ENCODE measurements around the gene DCST2. TPM values are rescaled to one million over a fixed set of nuclear protein-coding genes. Genes with fewer than 3 reads are reported as not detected.

The DCST2 gene
- polyA plus RNA-seq, 2 of the 4 experiments (the other 2 are of a cell fraction) = 0.23 to 1.0 TPM

DNA sequence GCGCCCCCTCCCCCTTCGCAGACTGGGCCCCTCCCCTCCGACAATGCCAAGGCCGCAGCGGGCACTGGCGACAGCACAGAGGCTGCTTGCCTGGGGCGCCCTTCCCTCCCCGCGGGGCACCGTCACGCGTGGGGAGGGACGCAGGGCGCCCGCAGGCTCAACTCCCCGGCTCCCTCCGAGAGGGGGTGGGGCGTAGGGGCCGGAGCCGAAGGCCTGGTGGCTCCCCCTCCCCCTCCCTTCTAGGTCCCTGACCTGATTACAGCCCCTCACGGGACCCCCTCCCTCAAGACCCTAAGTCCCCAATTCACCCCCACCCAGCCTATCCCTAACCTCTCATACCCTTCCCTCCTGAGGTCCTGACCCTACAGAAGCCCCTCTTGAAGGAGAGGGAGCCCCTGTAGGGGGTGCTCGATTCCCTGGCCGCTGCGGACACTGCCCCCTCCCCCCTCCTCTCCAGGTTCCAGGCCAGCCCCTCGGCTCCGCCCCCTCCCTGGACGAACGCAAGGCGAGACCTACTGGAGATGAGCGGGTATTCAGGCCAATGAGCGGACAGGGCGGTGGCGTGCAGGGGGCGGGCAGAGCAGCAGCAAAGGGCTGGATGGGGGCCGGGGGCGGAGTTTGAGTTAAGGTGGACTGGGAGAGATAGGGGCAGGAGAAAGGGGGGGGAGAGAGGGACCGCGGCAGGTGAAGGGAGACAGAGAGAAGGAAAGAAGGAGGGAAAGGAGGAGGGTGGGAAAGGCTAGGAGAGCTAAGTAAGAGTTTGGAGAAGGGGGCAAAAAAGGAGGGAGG lies 31.7 kb downstream of the DCST2 start:
- H3K4me3 ChIP-seq = peak overlapping the region; percentile 80
- FAIRE-seq = no peak
- H3K4me1 ChIP-seq = peaks cover 43% of the 10 kb centered on the region
- H3K4me2 ChIP-seq = peak overlapping the region; percentile 99
- CTCF ChIA-PET = interaction anchor here (1.0 kb wide), 1 partner anchor 84 kb away, joined by 5 read pairs; no protein-coding TSS in a partner anchor
- POLR2A ChIA-PET = interaction anchor here (0.5 to 4.8 kb wide), 13 partner anchors 9 to 226 kb away, joined by 3 to 52 read pairs (median 5); partner anchors contain the start of genes CKS1B, FLAD1, PMVK and PYGO2
- no peaks in the 10 kb centered on the region for H3K9me3 ChIP-seq
- peak; percentile 51 to 73 for ATAC-seq
- peak; percentile 96 to 100 for DNase-seq (ENCODE audit: low read depth in 1 of 2, low spot score in 1 of 2)
- WGBS (ENCODE audit: missing lambda C conversion rate) = 0% methylated on average over 9 of the region's 38 CpGs
- peak overlapping the region; percentile 98 to 100 for H3K27ac ChIP-seq
- TF ChIP-seq MAFK (IDR thresholded peaks at IDR 0.05; ENCODE audit: partially characterized antibody) = no peak
- no peak for TF ChIP-seq ZFP36 (IDR thresholded peaks at IDR 0.05; ENCODE audit: borderline replicate concordance, partially characterized antibody)
- TF ChIP-seq KDM5A (IDR thresholded peaks at IDR 0.05) = peak; percentile 63; the same call in 1 of the 2 replicates
- TF ChIP-seq RFX5 (IDR thresholded peaks at IDR 0.05) = no peak
- TF ChIP-seq NFE2L2 (conservative IDR thresholded peaks at IDR 0.05; ENCODE audit: low read length) = no peak
- TF ChIP-seq ZSCAN20 (CRISPR knock-in tag; IDR thresholded peaks at IDR 0.05) = no peak
- TF ChIP-seq, protein P1, sequence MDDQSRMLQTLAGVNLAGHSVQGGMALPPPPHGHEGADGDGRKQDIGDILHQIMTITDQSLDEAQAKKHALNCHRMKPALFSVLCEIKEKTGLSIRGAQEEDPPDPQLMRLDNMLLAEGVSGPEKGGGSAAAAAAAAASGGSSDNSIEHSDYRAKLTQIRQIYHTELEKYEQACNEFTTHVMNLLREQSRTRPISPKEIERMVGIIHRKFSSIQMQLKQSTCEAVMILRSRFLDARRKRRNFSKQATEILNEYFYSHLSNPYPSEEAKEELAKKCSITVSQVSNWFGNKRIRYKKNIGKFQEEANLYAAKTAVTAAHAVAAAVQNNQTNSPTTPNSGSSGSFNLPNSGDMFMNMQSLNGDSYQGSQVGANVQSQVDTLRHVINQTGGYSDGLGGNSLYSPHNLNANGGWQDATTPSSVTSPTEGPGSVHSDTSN (IDR thresholded peaks at IDR 0.05) = peak; percentile 84
- TF ChIP-seq POLR2A (IDR thresholded peaks at IDR 0.05; ENCODE audit: low read length) = no peak; the same call in 1 of the 2 replicates
- peak; percentile 32; the same call in 2 of the 3 replicates for TF ChIP-seq SMC3 (IDR thresholded peaks at IDR 0.05)
- no peak for TF ChIP-seq EP300 (IDR thresholded peaks at IDR 0.05)
- no peak for TF ChIP-seq CHD2 (IDR thresholded peaks at IDR 0.05; ENCODE audit: low read length, partially characterized antibody)
- no peak for TF ChIP-seq CBX2 (IDR thresholded peaks at IDR 0.05; ENCODE audit: borderline replicate concordance, low read depth)
- TF ChIP-seq, protein P2, sequence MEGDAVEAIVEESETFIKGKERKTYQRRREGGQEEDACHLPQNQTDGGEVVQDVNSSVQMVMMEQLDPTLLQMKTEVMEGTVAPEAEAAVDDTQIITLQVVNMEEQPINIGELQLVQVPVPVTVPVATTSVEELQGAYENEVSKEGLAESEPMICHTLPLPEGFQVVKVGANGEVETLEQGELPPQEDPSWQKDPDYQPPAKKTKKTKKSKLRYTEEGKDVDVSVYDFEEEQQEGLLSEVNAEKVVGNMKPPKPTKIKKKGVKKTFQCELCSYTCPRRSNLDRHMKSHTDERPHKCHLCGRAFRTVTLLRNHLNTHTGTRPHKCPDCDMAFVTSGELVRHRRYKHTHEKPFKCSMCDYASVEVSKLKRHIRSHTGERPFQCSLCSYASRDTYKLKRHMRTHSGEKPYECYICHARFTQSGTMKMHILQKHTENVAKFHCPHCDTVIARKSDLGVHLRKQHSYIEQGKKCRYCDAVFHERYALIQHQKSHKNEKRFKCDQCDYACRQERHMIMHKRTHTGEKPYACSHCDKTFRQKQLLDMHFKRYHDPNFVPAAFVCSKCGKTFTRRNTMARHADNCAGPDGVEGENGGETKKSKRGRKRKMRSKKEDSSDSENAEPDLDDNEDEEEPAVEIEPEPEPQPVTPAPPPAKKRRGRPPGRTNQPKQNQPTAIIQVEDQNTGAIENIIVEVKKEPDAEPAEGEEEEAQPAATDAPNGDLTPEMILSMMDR (IDR thresholded peaks at IDR 0.05) = peak; percentile 46
- TF ChIP-seq FOSL2 (IDR thresholded peaks at IDR 0.05) = no peak
- 0 out of 2 replicates have a peak, but pooled peaks have one; percentile 2 for TF ChIP-seq FOSL2 (CRISPR knock-in tag; IDR thresholded peaks at IDR 0.05)
- no peak for TF ChIP-seq RARB (CRISPR knock-in tag; IDR thresholded peaks at IDR 0.05)
- TF ChIP-seq RNF2 (IDR thresholded peaks at IDR 0.05; ENCODE audit: borderline replicate concordance, low read depth) = no peak
- no peak for TF ChIP-seq FOXS1 (CRISPR knock-in tag; IDR thresholded peaks at IDR 0.05)
- no peak for TF ChIP-seq HDAC2 (IDR thresholded peaks at IDR 0.05)
- no peak for TF ChIP-seq EHF (CRISPR knock-in tag; IDR thresholded peaks at IDR 0.05)
- TF ChIP-seq, protein P3, sequence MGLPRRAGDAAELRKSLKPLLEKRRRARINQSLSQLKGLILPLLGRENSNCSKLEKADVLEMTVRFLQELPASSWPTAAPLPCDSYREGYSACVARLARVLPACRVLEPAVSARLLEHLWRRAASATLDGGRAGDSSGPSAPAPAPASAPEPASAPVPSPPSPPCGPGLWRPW (IDR thresholded peaks at IDR 0.05) = no peak
- no peak for TF ChIP-seq MAZ (IDR thresholded peaks at IDR 0.05; ENCODE audit: borderline replicate concordance, low read depth, low read length)
- no peak for TF ChIP-seq FOSB (CRISPR knock-in tag; IDR thresholded peaks at IDR 0.05)
- TF ChIP-seq, protein P4, sequence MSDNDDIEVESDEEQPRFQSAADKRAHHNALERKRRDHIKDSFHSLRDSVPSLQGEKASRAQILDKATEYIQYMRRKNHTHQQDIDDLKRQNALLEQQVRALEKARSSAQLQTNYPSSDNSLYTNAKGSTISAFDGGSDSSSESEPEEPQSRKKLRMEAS (IDR thresholded peaks at IDR 0.05) = peak; percentile 51
- TF ChIP-seq HOXA7 (CRISPR knock-in tag; IDR thresholded peaks at IDR 0.05) = no peak
- no peak; the same call in 1 of the 2 replicates for TF ChIP-seq CHD4 (IDR thresholded peaks at IDR 0.05; ENCODE audit: borderline replicate concordance)
- TF ChIP-seq BHLHE40 (IDR thresholded peaks at IDR 0.05; ENCODE audit: low read depth, low read length) = peak; percentile 86
- no peak for TF ChIP-seq KDM1A (IDR thresholded peaks at IDR 0.05; ENCODE audit: low read depth)
- no peak for TF ChIP-seq NR3C1 (IDR thresholded peaks at IDR 0.05)
- TF ChIP-seq, protein P5, sequence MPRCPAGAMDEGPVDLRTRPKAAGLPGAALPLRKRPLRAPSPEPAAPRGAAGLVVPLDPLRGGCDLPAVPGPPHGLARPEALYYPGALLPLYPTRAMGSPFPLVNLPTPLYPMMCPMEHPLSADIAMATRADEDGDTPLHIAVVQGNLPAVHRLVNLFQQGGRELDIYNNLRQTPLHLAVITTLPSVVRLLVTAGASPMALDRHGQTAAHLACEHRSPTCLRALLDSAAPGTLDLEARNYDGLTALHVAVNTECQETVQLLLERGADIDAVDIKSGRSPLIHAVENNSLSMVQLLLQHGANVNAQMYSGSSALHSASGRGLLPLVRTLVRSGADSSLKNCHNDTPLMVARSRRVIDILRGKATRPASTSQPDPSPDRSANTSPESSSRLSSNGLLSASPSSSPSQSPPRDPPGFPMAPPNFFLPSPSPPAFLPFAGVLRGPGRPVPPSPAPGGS (IDR thresholded peaks at IDR 0.05) = no peak
- no peak for TF ChIP-seq MYC (IDR thresholded peaks at IDR 0.05; ENCODE audit: borderline replicate concordance, low read length)
- TF ChIP-seq JUN (IDR thresholded peaks at IDR 0.05) = no peak; a peak in 1 of 5 replicates
- TF ChIP-seq ZC3H11A (IDR thresholded peaks at IDR 0.05) = no peak
- TF ChIP-seq JUNB (IDR thresholded peaks at IDR 0.05) = no peak
- TF ChIP-seq ZNF302 (CRISPR knock-in tag; IDR thresholded peaks at IDR 0.05) = no peak
- no peak for TF ChIP-seq TFCP2L1 (CRISPR knock-in tag; IDR thresholded peaks at IDR 0.05)
- no peak for TF ChIP-seq NPAS2 (CRISPR knock-in tag; IDR thresholded peaks at IDR 0.05; ENCODE audit: borderline replicate concordance)
- no peak for TF ChIP-seq POLR2AphosphoS2 (conservative IDR thresholded peaks at IDR 0.05; ENCODE audit: low read length)

Measured in A549 (cell line).